Mammary epithelial cell (primary cell): ENCODE results near the gene MBNL3.

Experiments
- CTCF ChIP-seq, 2 donors: IDR thresholded peaks in 1 of 2; conservative IDR thresholded peaks in 1 of 2; 2 replicates each; pipeline ENCODE4 v1.5.1; 2011 to 2012; ENCODE audit warnings: inconsistent platforms in 2 of 2, low read length in 2 of 2, mild to moderate bottlenecking in 2 of 2, control low read depth in 1 of 2, low read depth in 1 of 2; ENCODE audit not compliant: insufficient read depth in 1 of 2; ENCODE audit errors: extremely low read depth in 1 of 2
- EZH2 ChIP-seq: IDR thresholded peaks from 2 replicates; pipeline ENCODE4 v1.6.1; 2012; ENCODE audit warnings: low read length, inconsistent platforms, borderline replicate concordance

GRCh38 chrX:132373610-132374009 is 115.2 kb downstream of the MBNL3 start:
- no peak for TF ChIP-seq CTCF (conservative IDR thresholded peaks at IDR 0.05 in 1 of 2, IDR thresholded peaks at IDR 0.05 in 1 of 2; ENCODE audit: extremely low read depth in 1 of 2, insufficient read depth in 1 of 2, low read depth in 1 of 2, low read length in 2 of 2)
- no peak for TF ChIP-seq EZH2
